ENCODE measurements around the gene CCL3.

GRCh38 chr17:36063786-36064541, 26.0 kb downstream of the CCL3 start, which contains the start of gene CCL18:
- no peak for TF ChIP-seq GATA3 (IDR thresholded peaks at IDR 0.05; ENCODE audit: low read depth, low read length)
- TF ChIP-seq GATA2 (IDR thresholded peaks at IDR 0.05; ENCODE audit: low read depth, low read length): no peak
